ENCODE results near the gene MYO18B. TPM values are rescaled to one million over a fixed set of nuclear protein-coding genes. Genes with fewer than 3 reads are reported as not detected.

Gene MYO18B
- total and polyA plus RNA-seq, 2 donors (not counting 3 experiments of a cell fraction or from before 2014, with no cell fraction given), result 0.01 TPM; not detected in 1

DNA sequence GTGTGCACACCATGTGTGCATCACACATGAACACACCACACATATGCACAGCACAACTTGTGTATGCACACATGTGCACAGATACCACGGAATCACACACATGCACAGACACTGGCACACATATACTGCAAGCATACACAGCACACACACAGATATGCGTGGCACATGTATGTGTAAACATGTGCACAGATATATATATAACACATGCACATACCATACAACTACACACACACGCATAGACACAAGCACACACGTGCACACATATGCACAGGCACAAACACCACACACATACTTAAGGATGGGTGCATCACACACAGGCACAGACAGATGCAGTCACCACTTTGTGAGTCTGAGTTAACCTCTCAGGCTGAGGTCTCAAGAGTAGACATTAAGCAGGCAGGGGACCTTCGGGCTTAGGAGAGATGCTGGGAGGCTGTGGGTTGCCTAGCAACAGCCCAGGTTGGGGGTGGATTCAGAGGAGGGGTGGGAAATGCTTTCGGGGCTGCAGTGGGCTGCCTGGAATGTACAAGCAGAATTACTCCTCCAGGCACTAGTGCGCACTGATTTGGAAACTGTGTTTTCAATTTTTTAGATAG is 82.9 kb downstream of the MYO18B start:
- no peak for DNase-seq (ENCODE audit: low read depth, low spot score)
- intact Hi-C loops (cut with micrococcal nuclease), result no loop called here
- CTCF ChIA-PET, result no interaction called here
- H3K9ac ChIP-seq (replicated peaks; ENCODE audit: extremely low read depth, insufficient read depth, low read length), result no peak overlapping the region
- H3K4me3 ChIP-seq (replicated peaks in 1 of 3; ENCODE audit: insufficient read depth in 1 of 3, low read depth in 1 of 3, low read length in 3 of 3), result no peak overlapping the region
- POLR2A ChIA-PET, result no interaction called here
- no peak overlapping the region for H3K27ac ChIP-seq (ENCODE audit: insufficient read depth, low read depth, low read length)
- FAIRE-seq, result no peak
- BruUV-seq (replicated peaks), result no TSS peak
- no peaks in the 10 kb centered on the region for H3K27me3 ChIP-seq (ENCODE audit: control insufficient read depth in 2 of 2, insufficient read depth in 2 of 2, low read length in 2 of 2)
- TF ChIP-seq EZH2 (IDR thresholded peaks at IDR 0.05; ENCODE audit: borderline replicate concordance, low read depth, low read length, severe bottlenecking), result no peak
- TF ChIP-seq, protein P1, sequence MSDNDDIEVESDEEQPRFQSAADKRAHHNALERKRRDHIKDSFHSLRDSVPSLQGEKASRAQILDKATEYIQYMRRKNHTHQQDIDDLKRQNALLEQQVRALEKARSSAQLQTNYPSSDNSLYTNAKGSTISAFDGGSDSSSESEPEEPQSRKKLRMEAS (IDR thresholded peaks at IDR 0.05; ENCODE audit: insufficient read depth, insufficient read length), result no peak
- TF ChIP-seq MYC (IDR thresholded peaks at IDR 0.05; ENCODE audit: low read depth, low read length), result no peak
- TF ChIP-seq POLR2AphosphoS5 (IDR thresholded peaks at IDR 0.05; ENCODE audit: insufficient read depth, low read depth, low read length), result no peak
- TF ChIP-seq, protein P2, sequence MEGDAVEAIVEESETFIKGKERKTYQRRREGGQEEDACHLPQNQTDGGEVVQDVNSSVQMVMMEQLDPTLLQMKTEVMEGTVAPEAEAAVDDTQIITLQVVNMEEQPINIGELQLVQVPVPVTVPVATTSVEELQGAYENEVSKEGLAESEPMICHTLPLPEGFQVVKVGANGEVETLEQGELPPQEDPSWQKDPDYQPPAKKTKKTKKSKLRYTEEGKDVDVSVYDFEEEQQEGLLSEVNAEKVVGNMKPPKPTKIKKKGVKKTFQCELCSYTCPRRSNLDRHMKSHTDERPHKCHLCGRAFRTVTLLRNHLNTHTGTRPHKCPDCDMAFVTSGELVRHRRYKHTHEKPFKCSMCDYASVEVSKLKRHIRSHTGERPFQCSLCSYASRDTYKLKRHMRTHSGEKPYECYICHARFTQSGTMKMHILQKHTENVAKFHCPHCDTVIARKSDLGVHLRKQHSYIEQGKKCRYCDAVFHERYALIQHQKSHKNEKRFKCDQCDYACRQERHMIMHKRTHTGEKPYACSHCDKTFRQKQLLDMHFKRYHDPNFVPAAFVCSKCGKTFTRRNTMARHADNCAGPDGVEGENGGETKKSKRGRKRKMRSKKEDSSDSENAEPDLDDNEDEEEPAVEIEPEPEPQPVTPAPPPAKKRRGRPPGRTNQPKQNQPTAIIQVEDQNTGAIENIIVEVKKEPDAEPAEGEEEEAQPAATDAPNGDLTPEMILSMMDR (IDR thresholded peaks at IDR 0.05; ENCODE audit: extremely low read depth in 1 of 2, insufficient read depth in 1 of 2, low read depth in 1 of 2, low read length in 2 of 2), result no peak
- no peaks in the 10 kb centered on the region for H3K9me3 ChIP-seq (replicated peaks; ENCODE audit: control insufficient read depth, insufficient read depth, low read length)
- dilution Hi-C loops (cut with MboI; ENCODE audit: extremely low pct_ligation_motif_present, low sequenced_read_pairs), result no loop called here
- H3K36me3 ChIP-seq (ENCODE audit: control insufficient read depth in 2 of 2, extremely low read depth in 1 of 2, insufficient read depth in 2 of 2, low read length in 2 of 2), result no peaks in the 10 kb centered on the region
- no peaks in the 10 kb centered on the region for H3K9me1 ChIP-seq (replicated peaks; ENCODE audit: control insufficient read depth, extremely low read depth, insufficient read depth, low read length)
- H3K79me2 ChIP-seq (ENCODE audit: control insufficient read depth, insufficient read depth, low read length), result no peaks in the 10 kb centered on the region
- no peaks in the 10 kb centered on the region for H4K20me1 ChIP-seq (replicated peaks; ENCODE audit: control insufficient read depth, extremely low read depth, insufficient read depth, low read length)
- H3K4me1 ChIP-seq (ENCODE audit: control insufficient read depth, extremely low read depth, insufficient read depth, low read length), result no peaks in the 10 kb centered on the region
- H3K4me2 ChIP-seq (ENCODE audit: insufficient read depth, low read length), result no peak overlapping the region
- no peak overlapping the region for H2AFZ ChIP-seq (ENCODE audit: low read depth, low read length)

DNA sequence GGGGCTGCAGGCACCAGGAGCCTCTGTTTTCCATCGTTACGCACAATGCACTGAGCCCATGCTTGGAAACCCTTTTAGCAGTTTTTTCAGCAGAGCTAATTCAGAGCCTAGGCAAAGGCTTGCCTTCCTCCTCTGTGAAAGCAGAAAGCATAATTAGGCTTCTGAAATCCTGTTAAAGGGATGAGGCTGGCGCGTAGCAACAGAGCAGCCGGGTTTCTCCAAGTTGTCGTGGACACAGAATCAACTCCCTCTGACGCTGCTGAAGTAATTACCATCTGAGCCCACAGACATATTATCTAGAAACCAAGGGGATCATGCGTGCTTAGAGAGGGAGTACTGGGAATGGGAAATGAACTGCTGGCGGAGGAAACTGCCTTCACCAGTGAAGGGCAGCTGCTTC is 85.4 kb downstream of the MYO18B start:
- H3K36me3 ChIP-seq (ENCODE audit: control insufficient read depth in 2 of 2, extremely low read depth in 1 of 2, insufficient read depth in 2 of 2, low read length in 2 of 2), result no peaks in the 10 kb centered on the region
- intact Hi-C loops (cut with micrococcal nuclease), result no loop called here
- ChIA-PET POLR2A (no interaction called here), CTCF (no interaction called here)
- no peaks in the 10 kb centered on the region for H3K27me3 ChIP-seq (ENCODE audit: control insufficient read depth in 2 of 2, insufficient read depth in 2 of 2, low read length in 2 of 2)
- no peak overlapping the region for H2AFZ ChIP-seq (ENCODE audit: low read depth, low read length)
- H3K9me3 ChIP-seq (replicated peaks; ENCODE audit: control insufficient read depth, insufficient read depth, low read length), result no peaks in the 10 kb centered on the region
- BruUV-seq (replicated peaks), result no TSS peak
- DNase-seq (ENCODE audit: low read depth, low spot score) (no peak), FAIRE-seq (no peak)
- no peaks in the 10 kb centered on the region for H3K79me2 ChIP-seq (ENCODE audit: control insufficient read depth, insufficient read depth, low read length)
- no peak for TF ChIP-seq POLR2AphosphoS5 (IDR thresholded peaks at IDR 0.05; ENCODE audit: insufficient read depth, low read depth, low read length)
- no peak for TF ChIP-seq EZH2 (IDR thresholded peaks at IDR 0.05; ENCODE audit: borderline replicate concordance, low read depth, low read length, severe bottlenecking)
- no peak for TF ChIP-seq POLR2A (IDR thresholded peaks at IDR 0.05; ENCODE audit: low read depth, low read length)
- TF ChIP-seq, protein P2 (IDR thresholded peaks at IDR 0.05; ENCODE audit: extremely low read depth in 1 of 2, insufficient read depth in 1 of 2, low read depth in 1 of 2, low read length in 2 of 2), result no peak
- no peak for TF ChIP-seq GATA2 (IDR thresholded peaks at IDR 0.05; ENCODE audit: insufficient read depth, insufficient read length, low read depth, low read length)
- TF ChIP-seq, protein P1 (IDR thresholded peaks at IDR 0.05; ENCODE audit: insufficient read depth, insufficient read length), result no peak
- no peak for TF ChIP-seq MYC (IDR thresholded peaks at IDR 0.05; ENCODE audit: low read depth, low read length)
- TF ChIP-seq FOS (IDR thresholded peaks at IDR 0.05; ENCODE audit: borderline replicate concordance, insufficient read depth, low read length), result no peak
- no peak for TF ChIP-seq JUN (IDR thresholded peaks at IDR 0.05; ENCODE audit: borderline replicate concordance, insufficient read depth, insufficient read length, low read depth)
- H4K20me1 ChIP-seq (replicated peaks; ENCODE audit: control insufficient read depth, extremely low read depth, insufficient read depth, low read length), result no peaks in the 10 kb centered on the region
- H3K9ac ChIP-seq (replicated peaks; ENCODE audit: extremely low read depth, insufficient read depth, low read length), result no peak overlapping the region
- H3K4me1 ChIP-seq (ENCODE audit: control insufficient read depth, extremely low read depth, insufficient read depth, low read length), result no peaks in the 10 kb centered on the region
- no peak overlapping the region for H3K27ac ChIP-seq (ENCODE audit: insufficient read depth, low read depth, low read length)
- H3K9me1 ChIP-seq (replicated peaks; ENCODE audit: control insufficient read depth, extremely low read depth, insufficient read depth, low read length), result no peaks in the 10 kb centered on the region
- no peak overlapping the region for H3K4me2 ChIP-seq (ENCODE audit: insufficient read depth, low read length)
- dilution Hi-C loops (cut with MboI; ENCODE audit: extremely low pct_ligation_motif_present, low sequenced_read_pairs), result no loop called here
- no peak overlapping the region for H3K4me3 ChIP-seq (replicated peaks in 1 of 3; ENCODE audit: insufficient read depth in 1 of 3, low read depth in 1 of 3, low read length in 3 of 3)

All from endothelial cell of umbilical vein (primary cell).